SU-DHL-6 (cell line): ENCODE data around the gene PMPCB.

Experiments
- EZH2phosphoT487 ChIP-seq: fragments of 200-600 bp; sonication (generic), shearing (Covaris generic); conservative IDR thresholded peaks from 2 replicates; pipeline ENCODE4 v1.6.1; 2018; ENCODE audit warnings: mild to moderate bottlenecking, antibody characterized with exemption, low read length, moderate library complexity, mixed read lengths
- TF ChIP-seq, protein P1 (sequence below): fragments of 200-600 bp; sonication (generic); IDR thresholded peaks from one replicate; pipeline ENCODE4 v1.5.1; 2017; ENCODE audit warnings: antibody characterized with exemption, mild to moderate bottlenecking, low read length, moderate library complexity; ENCODE audit not compliant: insufficient read depth, poor library complexity, severe bottlenecking

DNA sequence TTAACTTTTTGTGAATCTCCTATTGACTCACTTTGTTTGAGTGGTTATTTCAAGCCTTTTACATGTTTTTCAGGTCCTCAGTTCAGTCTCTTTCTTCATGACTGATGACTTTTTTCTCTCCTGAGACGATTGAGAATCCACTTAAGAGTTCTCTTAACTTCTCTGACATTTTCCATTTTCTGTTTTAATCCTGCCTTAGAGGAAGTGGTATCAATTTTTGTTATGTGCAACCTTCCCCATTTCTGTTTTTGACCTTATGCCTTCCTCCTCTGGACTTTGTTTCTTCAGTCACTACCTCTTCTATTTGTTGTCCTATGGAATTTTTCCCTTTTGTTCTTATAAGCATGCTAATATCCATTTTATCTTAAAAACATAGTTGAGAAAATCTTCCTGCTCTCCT is 52.6 kb downstream of the PMPCB start:
- TF ChIP-seq, protein P1, sequence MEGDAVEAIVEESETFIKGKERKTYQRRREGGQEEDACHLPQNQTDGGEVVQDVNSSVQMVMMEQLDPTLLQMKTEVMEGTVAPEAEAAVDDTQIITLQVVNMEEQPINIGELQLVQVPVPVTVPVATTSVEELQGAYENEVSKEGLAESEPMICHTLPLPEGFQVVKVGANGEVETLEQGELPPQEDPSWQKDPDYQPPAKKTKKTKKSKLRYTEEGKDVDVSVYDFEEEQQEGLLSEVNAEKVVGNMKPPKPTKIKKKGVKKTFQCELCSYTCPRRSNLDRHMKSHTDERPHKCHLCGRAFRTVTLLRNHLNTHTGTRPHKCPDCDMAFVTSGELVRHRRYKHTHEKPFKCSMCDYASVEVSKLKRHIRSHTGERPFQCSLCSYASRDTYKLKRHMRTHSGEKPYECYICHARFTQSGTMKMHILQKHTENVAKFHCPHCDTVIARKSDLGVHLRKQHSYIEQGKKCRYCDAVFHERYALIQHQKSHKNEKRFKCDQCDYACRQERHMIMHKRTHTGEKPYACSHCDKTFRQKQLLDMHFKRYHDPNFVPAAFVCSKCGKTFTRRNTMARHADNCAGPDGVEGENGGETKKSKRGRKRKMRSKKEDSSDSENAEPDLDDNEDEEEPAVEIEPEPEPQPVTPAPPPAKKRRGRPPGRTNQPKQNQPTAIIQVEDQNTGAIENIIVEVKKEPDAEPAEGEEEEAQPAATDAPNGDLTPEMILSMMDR = no peak
- no peak for TF ChIP-seq EZH2phosphoT487
